Measurements from ENCODE around the gene CCR9. TPM values are rescaled to one million over a fixed set of nuclear protein-coding genes. Genes with fewer than 3 reads are reported as not detected.

CCR9 gene
- total RNA-seq, result not detected

- no peak within 1 kb of the TSS for H3K27ac ChIP-seq
- H3K4me1 ChIP-seq, result peaks cover 0 to 8% of the 10 kb centered on the region in 2 donors
- no peak within 1 kb of the TSS for H3K4me3 ChIP-seq
- no peak for DNase-seq (ENCODE audit: low spot score)
- TF ChIP-seq, protein P1, sequence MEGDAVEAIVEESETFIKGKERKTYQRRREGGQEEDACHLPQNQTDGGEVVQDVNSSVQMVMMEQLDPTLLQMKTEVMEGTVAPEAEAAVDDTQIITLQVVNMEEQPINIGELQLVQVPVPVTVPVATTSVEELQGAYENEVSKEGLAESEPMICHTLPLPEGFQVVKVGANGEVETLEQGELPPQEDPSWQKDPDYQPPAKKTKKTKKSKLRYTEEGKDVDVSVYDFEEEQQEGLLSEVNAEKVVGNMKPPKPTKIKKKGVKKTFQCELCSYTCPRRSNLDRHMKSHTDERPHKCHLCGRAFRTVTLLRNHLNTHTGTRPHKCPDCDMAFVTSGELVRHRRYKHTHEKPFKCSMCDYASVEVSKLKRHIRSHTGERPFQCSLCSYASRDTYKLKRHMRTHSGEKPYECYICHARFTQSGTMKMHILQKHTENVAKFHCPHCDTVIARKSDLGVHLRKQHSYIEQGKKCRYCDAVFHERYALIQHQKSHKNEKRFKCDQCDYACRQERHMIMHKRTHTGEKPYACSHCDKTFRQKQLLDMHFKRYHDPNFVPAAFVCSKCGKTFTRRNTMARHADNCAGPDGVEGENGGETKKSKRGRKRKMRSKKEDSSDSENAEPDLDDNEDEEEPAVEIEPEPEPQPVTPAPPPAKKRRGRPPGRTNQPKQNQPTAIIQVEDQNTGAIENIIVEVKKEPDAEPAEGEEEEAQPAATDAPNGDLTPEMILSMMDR (IDR thresholded peaks at IDR 0.05), result no peak
- no peaks in the 10 kb centered on the region for H3K9me3 ChIP-seq
- no peaks in the 10 kb centered on the region for H3K36me3 ChIP-seq
- H3K27me3 ChIP-seq, result no peaks in the 10 kb centered on the region
These were observed at the start of gene CCR9 for GRCh38 chr3:45885979-45886705. TSS of gene CCR9 (plus strand) at chr3:45886543. CDS start at chr3:45894934, 8,391 bp downstream.

DNA sequence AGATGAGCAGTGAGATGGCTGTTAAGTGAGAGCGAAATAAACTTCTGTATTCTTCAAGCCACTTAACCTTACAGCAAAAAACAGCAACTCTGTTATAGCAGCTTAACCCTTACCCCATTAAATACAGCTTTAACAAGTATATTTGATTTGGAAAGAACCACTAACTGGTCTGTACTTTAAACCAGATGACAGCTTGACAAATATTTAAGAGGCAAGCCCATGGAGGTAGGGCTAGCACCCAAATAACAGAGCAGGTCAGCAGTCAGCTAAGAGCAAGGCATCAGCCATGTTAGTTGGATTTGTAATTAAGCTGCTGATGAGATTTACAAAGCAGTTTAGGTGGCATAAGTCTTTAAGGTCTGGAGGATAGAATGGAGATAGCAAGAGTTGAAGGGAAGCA is 47.9 kb upstream of the CCR9 start:
- no peaks in the 10 kb centered on the region for H3K27me3 ChIP-seq
- peaks cover 14% of the 10 kb centered on the region for H3K36me3 ChIP-seq
- H3K4me3 ChIP-seq, result no peak overlapping the region
- TF ChIP-seq, protein P1 (IDR thresholded peaks at IDR 0.05), result no peak
- H3K4me1 ChIP-seq, result peaks cover 0 to 7% of the 10 kb centered on the region in 2 donors
- H3K27ac ChIP-seq, result no peak overlapping the region
- no peak for DNase-seq (ENCODE audit: low spot score)
- no peaks in the 10 kb centered on the region for H3K9me3 ChIP-seq

DNA sequence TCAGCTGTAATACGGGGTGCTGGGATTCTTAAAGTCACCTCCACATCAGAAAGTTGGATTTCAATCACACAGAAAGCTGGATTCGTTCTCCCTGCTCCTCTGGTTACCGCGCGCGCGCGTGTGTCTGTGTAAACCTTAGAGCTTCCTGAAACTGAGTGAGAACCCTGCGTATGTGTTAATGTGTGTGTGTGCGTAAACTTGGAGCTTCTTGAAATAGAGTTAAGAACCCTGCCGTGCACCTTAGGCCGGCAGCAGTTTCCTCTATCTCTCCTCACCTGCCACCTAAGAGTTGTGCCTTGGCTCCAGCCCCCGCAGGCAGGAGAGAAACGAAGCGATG is 45.0 kb upstream of the CCR9 start:
- Histone ChIP-seq H3K36me3 (no peaks in the 10 kb centered on the region), H3K4me1 (peaks cover 0 to 7% of the 10 kb centered on the region in 2 donors), H3K4me3 (peak overlapping the region; percentile 79 to 91), H3K9me3 (no peaks in the 10 kb centered on the region), H3K27me3 (no peaks in the 10 kb centered on the region), H3K27ac (peak overlapping the region in 1 of 2 donors; percentile 30)
- TF ChIP-seq, protein P1 (IDR thresholded peaks at IDR 0.05), result no peak
- DNase-seq (ENCODE audit: low spot score), result no peak

- Histone ChIP-seq H3K27me3 (no peaks in the 10 kb centered on the region), H3K4me1 (peaks cover 0 to 7% of the 10 kb centered on the region in 2 donors), H3K36me3 (no peaks in the 10 kb centered on the region), H3K27ac (peak within 1 kb of the TSS; percentile 30 to 51), H3K9me3 (no peaks in the 10 kb centered on the region), H3K4me3 (peak within 1 kb of the TSS; percentile 79 to 91)
- TF ChIP-seq, protein P1 (IDR thresholded peaks at IDR 0.05), result no peak
- peak; percentile 97 for DNase-seq (ENCODE audit: low spot score)
These were observed 44.4 kb upstream of the CCR9 start, which contains the start of gene LZTFL1 for GRCh38 chr3:45841757-45842491. TSS of gene LZTFL1 (minus strand) at chr3:45842119. CDS start at chr3:45841991, 128 bp downstream.

DNA sequence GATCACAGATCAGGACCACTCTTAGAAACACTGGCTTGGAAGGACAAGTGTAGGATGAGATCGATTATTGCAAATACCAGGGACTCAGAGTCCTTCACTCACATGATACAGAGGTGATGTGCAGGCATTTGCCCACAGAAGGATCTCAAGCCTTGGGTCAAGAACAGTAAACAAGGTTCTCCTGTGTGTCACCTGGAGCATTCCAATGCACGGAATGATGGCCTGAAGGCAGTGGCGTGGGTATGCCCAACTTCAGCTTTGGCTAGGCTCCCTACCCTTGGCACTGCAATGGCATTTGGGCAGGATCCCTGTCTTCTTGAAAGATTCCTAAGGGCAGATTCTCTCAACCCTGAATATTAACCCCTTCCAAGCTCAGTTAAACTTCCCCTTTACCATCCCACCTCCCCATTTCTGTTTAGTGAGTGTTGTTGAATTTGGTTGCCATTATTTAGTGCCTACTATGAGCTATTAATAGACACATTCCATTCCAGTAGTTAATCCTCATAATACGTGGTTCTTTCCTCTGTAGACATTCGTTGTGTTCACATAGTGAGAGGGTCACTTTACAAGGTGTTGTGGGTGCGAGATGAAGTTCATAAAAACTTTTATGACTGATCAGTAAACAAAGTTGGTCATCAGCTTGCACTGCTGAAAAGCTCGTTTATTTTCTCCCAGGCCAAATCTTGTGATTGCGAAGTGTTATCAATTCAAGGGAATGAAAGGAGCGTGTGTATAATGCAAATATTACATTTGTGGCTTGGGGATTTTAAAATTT is 43.3 kb upstream of the CCR9 start:
- H3K27me3 ChIP-seq, result no peaks in the 10 kb centered on the region
- H3K36me3 ChIP-seq, result no peaks in the 10 kb centered on the region
- H3K9me3 ChIP-seq, result no peaks in the 10 kb centered on the region
- H3K27ac ChIP-seq, result no peak overlapping the region
- TF ChIP-seq, protein P1 (IDR thresholded peaks at IDR 0.05), result no peak
- no peak for DNase-seq (ENCODE audit: low spot score)
- no peak overlapping the region for H3K4me3 ChIP-seq
- peaks cover 0 to 7% of the 10 kb centered on the region in 2 donors for H3K4me1 ChIP-seq

All from right atrium auricular region (tissue), 2 donors.